Rectal smooth muscle tissue (tissue), 1 donor: ENCODE data around the gene TMCO6.
"Not testable (repeated sequence)": the region's sequence is repeated elsewhere in the genome, so short reads cannot be mapped to it uniquely, and the experiment has no call there.

Experiments used
- H3K27ac ChIP-seq: one replicate; pipeline ENCODE4 v1.7.0; 2013; ENCODE audit warnings: low read depth, low read length, inconsistent platforms
- H3K27me3 ChIP-seq: one replicate; pipeline ENCODE4 v1.7.0; 2013; ENCODE audit warnings: low read length; ENCODE audit not compliant: control insufficient read depth, insufficient read depth
- H3K36me3 ChIP-seq: one replicate; pipeline ENCODE4 v1.7.0; 2013; ENCODE audit warnings: low read length; ENCODE audit not compliant: control insufficient read depth, insufficient read depth
- H3K4me1 ChIP-seq: one replicate; pipeline ENCODE4 v1.7.0; 2013; ENCODE audit warnings: low read length; ENCODE audit not compliant: control insufficient read depth, insufficient read depth
- H3K4me3 ChIP-seq: one replicate; pipeline ENCODE4 v1.7.0; 2013; ENCODE audit warnings: low read length
- H3K9ac ChIP-seq: one replicate; pipeline ENCODE4 v1.7.0; 2013; ENCODE audit warnings: low read length

Gene TMCO6

DNA sequence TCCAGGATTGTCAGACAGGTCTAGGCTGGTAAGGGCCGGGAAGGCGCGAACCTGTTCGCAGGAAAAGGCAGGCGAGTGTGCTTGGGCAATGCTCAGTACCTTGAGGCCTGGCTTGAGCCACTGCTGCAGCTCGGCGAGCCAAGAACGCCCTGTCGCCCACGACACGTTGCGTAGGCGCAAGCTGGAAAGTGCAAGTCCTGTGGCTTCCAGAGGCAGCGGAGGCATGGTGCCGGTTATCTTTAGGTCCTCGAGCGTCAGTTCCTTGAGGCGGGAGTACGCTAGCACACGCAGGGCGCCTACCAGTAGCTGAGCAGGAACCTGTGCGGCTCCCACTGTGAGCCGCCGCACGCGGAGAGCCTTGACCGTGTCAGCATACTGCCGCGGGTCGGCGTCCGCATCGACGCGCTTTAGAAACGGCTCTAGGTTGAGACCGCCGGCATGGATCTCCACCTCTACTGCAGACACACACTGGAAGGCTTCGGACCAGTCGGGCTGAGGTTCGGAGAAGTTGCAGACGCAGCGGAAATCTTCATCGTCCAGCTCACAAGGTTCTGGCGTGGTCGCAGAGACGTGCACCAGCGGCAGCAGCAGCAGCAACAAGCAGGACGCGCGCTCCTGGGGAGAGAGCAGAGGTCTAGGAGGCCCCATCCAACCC, 6.8 kb upstream of the TMCO6 start:
- peaks cover 4% of the 10 kb centered on the region for H3K4me1 ChIP-seq
- peak overlapping the region; percentile 49 for H3K27ac ChIP-seq
- no peaks in the 10 kb centered on the region for H3K27me3 ChIP-seq
- H3K4me3 ChIP-seq = peak overlapping the region; percentile 80
- no peaks in the 10 kb centered on the region for H3K36me3 ChIP-seq
- H3K9ac ChIP-seq = peak overlapping the region; percentile 42

DNA sequence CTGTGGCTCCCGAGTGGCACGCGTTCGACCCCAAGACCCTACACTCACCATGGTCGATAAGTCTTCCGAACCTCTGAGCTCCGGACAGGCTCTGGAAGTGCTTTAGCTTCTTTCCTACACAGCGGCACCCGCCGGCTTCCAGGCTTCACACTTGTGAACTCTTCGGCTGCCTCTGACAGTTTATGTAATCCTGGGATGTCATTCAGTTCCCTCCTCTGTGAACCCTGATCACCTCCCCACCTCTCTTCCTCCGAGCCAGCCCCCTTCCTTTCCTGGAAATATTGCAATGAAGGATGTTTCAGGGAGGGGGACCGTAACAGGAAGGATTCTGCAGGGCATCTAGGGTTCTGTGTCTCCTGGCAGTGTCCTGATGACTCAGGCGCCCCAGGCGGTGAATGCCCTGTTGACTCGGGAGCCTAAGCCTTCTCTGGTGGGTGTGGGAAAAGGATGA, 6.2 kb upstream of the TMCO6 start, which contains the start of gene CD14:
CD14 (minus strand) TSS at position 155 of the 451 bp plus-strand sequence; CDS start at position 51, 104 bp downstream.
- Histone ChIP-seq H3K27me3 (no peaks in the 10 kb centered on the region), H3K36me3 (no peaks in the 10 kb centered on the region), H3K4me3 (peak within 1 kb of the TSS; percentile 80), H3K27ac (peak within 1 kb of the TSS; percentile 49), H3K4me1 (peaks cover 4% of the 10 kb centered on the region), H3K9ac (peak within 1 kb of the TSS; percentile 42)

DNA sequence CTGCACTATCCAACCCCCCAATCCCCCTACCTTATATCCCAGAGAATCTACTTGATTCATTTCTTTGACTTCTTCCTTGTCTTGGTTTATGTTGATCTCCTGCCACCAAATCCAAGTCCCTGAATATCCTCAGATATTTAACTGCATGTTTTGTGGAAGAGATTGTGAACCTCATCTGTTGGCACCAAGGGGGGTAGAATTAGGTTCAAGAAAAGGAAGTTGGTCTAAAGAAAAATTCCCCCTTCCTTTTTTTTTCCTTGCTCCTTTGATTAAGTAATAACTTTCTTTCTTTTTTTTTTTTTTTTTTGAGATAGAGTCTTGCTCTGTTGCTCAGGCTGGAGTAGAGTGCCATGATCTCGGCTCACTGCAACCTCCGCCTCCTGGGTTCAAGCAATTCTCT, 5.8 kb upstream of the TMCO6 start:
- Histone ChIP-seq H3K36me3 (no peaks in the 10 kb centered on the region), H3K9ac (no peak overlapping the region), H3K4me1 (peaks cover 4% of the 10 kb centered on the region), H3K27me3 (no peaks in the 10 kb centered on the region), H3K4me3 (peak overlapping the region; percentile 80), H3K27ac (no peak overlapping the region)

DNA sequence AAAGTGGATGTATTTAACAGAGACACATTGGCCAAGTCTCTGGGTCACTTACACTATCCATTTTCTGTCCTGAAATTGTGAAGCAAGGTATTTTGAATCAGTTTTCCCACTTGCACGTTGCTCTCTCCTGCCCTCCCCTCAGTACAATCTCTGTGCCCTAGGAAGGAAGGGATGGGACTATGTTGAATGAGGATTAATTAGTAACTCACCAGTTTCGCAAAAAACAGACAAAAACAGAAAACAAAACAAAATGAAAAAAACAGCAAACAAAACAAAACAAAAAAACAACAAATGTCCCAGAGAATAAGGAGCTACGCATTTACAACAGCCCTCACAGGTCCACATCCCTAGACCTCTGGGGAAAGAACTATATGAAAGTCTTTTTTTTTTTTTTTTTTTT, 5.1 kb upstream of the TMCO6 start:
- Histone ChIP-seq H3K4me1 (peaks cover 4% of the 10 kb centered on the region), H3K9ac (no peak overlapping the region), H3K36me3 (no peaks in the 10 kb centered on the region), H3K27me3 (no peaks in the 10 kb centered on the region), H3K4me3 (no peak overlapping the region), H3K27ac (no peak overlapping the region)

DNA sequence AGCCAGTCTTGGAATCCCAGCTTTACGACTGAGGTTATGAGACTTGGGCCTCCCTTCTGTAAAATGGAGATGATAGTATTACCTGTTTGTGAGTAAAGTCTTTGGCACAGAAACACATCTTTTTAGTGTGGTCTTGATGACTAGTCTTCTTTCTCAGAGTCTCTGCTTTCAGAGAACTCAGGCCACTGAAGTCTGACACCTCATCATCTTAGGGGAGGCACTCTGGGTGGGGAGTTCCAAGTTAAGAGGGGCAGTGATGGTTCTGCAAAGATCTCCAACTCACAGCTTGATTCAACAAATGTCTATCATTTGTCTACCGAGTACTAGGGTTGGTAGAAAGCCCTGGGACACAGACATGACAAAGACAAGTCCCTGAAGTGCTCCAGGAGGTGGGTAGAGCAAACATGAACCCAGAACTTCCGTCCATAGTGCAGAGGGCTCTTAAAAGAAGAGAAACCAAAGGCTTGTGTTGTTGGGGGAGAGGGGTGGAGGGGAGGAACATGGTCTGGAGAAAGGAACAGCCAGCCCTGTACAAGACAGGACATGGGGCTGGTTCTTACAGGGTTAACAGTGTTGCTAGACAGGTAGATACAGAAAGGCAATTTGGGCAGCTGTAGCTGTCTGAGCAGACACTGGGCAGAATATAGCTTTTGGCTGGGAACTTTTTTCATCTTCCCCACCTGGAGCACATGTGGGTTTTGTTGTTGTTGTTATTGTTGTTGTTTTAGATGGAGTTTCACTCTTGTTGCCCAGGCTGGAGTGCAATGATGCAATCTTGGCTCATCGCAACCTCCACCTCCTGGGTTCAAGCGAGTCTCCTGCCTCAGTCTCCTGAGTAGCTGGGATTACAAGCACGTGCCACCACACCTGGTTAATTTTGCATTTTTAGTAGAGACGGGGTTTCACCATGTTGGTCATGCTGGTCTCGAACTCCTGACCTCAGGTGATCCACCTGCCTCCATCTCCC, 3.7 kb upstream of the TMCO6 start:
- Histone ChIP-seq H3K36me3 (no peaks in the 10 kb centered on the region), H3K27ac (no peak overlapping the region), H3K4me1 (peaks cover 4% of the 10 kb centered on the region), H3K27me3 (no peaks in the 10 kb centered on the region), H3K4me3 (no peak overlapping the region), H3K9ac (no peak overlapping the region)

DNA sequence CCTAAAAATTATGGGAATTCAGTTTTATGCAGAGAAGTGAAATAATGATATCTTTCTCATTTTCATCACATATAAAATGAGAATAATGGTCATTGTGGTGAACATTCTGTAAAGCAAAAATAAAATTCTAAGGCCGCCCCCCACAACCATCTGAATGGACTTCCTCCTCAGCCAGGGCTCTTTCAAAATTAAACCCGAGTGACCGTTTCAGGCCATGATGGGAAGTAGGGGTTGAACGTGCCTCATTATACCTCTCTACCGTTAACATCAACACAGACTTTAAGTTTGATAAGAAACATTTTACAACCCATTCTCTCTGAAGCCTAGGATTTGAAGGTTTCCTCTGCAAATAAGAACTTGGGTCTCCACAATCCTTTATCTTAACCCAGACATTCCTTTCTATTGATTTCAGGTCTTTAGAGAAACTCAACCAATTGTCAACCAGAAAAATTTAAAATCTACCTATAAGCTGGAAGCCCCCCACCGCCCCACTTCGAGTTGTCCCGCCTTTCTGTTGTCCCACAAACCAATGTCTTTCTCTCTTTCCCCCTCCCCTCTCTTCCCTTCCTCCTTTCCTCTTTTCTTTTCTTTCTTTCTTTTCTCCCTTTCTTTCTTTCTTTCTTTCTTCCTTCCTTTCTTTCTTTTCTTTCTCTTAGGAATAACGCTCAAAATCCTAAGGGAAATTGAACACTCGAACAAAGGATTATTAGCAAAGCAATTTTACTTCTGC, 1.7 kb upstream of the TMCO6 start:
- no peak overlapping the region for H3K9ac ChIP-seq
- H3K27ac ChIP-seq = no peak overlapping the region
- peaks cover 4% of the 10 kb centered on the region for H3K36me3 ChIP-seq
- H3K4me3 ChIP-seq = no peak overlapping the region
- no peaks in the 10 kb centered on the region for H3K27me3 ChIP-seq
- H3K4me1 ChIP-seq = peaks cover 4% of the 10 kb centered on the region

DNA sequence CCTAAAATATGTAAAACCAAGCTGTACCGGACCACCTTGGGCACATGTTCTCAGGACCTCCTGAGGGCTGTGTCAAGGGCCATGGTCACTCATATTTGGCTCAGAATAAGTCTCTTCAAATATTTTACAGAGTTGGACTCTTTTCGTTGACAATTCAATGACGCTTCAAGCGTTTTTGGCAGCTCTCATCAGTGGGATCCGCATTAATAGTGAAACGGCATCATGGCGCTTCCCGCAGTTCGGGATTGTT, 428 bp upstream of the TMCO6 start:
- not testable (repeated sequence) for H3K4me1 ChIP-seq, H3K9ac ChIP-seq, H3K27me3 ChIP-seq, H3K36me3 ChIP-seq
- Histone ChIP-seq H3K4me3 (peak overlapping the region; percentile 80), H3K27ac (peak overlapping the region; percentile 90)

DNA sequence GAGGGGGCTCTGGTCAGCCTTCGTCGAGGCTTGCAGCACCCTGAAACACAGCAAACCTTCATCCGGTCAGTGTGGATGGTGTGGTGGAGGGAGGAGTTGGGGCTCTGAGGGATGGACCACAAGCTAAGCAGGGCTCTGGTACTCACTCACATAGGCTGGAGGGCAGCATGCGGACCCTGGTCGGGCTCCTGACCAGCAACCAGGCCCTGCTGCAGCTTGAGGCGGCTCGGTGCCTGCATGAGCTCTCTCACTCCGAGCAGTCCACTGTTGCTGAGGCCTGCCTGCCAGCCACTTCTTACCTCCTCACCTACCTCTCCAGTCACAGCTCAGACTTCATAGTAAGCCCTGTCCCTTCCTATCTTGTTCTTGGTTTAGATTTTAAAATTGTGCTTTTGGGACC, 2.5 kb downstream of the TMCO6 start:
- Histone ChIP-seq H3K27ac (no peak overlapping the region), H3K9ac (no peak overlapping the region), H3K4me1 (peaks cover 3% of the 10 kb centered on the region)

DNA sequence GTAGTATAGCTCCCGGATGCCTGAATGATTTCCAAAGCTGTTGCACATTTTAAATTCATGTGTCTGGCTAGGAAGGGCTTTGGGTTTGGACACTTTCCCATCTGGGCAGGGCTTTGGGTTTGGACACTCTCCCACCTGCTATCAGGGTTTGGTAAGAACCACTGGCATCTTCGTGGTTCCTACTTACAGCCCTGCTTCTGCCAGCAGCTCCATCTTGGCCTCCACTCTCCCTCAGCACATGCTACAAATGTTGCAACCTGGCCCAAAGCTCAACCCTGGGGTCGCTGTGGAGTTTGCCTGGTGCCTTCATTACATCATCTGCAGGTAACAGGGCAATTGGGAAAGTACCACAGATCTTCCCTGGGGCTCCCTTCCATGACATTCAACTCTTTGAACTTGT, 3.5 kb downstream of the TMCO6 start:
- H3K27ac ChIP-seq = no peak overlapping the region
- H3K4me3 ChIP-seq = no peak overlapping the region
- H3K4me1 ChIP-seq = peaks cover 4% of the 10 kb centered on the region
- peaks cover 19% of the 10 kb centered on the region for H3K36me3 ChIP-seq
- no peak overlapping the region for H3K9ac ChIP-seq
- no peaks in the 10 kb centered on the region for H3K27me3 ChIP-seq

More for the DNA sequence above, 2.5 kb downstream of the TMCO6 start:
- H3K4me3 ChIP-seq = no peak overlapping the region
- peaks cover 19% of the 10 kb centered on the region for H3K36me3 ChIP-seq
- no peaks in the 10 kb centered on the region for H3K27me3 ChIP-seq

DNA sequence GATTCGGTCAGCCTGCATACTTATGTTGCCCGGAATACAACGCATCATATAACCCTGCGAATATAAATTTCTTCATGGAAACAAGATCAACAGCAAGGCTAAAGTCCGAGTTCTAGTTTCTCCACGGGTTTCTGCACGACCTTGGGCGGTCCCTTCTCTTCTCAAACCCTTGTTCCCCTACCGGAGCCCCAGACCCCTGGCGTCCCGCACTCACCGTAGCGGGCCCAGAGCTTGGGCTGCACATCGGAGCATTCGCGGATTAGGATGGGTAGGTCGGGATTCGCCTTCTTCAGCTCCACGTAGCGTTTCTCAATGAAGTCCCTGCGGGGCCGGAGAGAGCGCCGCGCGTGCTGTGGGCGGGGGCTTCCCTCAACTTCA, 7.8 kb downstream of the TMCO6 start:
- peaks cover 9% of the 10 kb centered on the region for H3K4me1 ChIP-seq
- peak overlapping the region; percentile 98 for H3K4me3 ChIP-seq
- no peaks in the 10 kb centered on the region for H3K27me3 ChIP-seq
- H3K27ac ChIP-seq = peak overlapping the region; percentile 83
- peaks cover 23% of the 10 kb centered on the region for H3K36me3 ChIP-seq
- peak overlapping the region; percentile 53 for H3K9ac ChIP-seq

DNA sequence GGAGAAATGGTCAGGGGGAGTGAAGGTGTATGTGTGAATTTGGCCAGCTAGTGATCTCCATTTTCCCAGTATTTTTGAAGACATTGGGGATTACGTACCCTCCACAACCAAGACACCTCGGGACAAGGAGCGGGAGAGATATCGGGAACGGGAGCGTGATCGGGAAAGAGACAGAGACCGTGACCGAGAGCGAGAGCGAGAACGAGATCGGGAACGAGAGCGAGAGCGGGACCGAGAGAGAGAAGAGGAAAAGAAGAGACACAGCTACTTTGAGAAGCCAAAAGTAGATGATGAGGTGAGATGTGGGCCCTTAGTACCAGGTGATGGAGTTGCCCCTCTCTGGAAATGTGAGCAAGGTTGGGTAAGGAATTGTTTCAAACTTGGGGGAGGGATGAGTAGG, 19.6 kb downstream of the TMCO6 start:
- no peak overlapping the region for H3K9ac ChIP-seq
- no peaks in the 10 kb centered on the region for H3K27me3 ChIP-seq
- H3K4me1 ChIP-seq = no peaks in the 10 kb centered on the region
- H3K27ac ChIP-seq = no peak overlapping the region
- peaks cover 47% of the 10 kb centered on the region for H3K36me3 ChIP-seq
- H3K4me3 ChIP-seq = no peak overlapping the region

DNA sequence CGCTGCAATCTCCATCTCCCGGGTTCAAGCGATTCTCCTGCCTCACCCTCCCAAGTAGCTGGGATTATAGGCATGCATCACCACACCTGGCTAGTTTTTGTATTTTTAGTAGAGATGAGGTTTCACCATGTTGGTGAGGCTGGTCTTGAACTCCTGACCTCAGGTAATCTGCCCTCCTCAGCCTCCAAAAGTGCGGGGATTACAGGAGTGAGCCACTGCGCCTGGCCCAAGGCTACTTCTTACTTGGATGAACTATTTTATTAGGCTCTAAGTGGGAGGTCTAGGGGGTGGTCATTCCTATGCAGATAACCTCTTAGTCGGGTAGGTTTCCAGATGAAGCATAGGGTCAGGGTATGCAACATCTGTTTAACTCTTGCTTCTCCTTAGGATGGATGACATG, 21.1 kb downstream of the TMCO6 start:
- H3K4me3 ChIP-seq, H3K27me3 ChIP-seq, H3K27ac ChIP-seq, H3K4me1 ChIP-seq, H3K9ac ChIP-seq: not testable (repeated sequence)
- H3K36me3 ChIP-seq = peaks cover 43% of the 10 kb centered on the region
